HepG2 (cell line): ENCODE results near the gene C1S. TPM values are rescaled to one million over a fixed set of nuclear protein-coding genes. Genes with fewer than 3 reads are reported as not detected.

Experiments used
- CHCHD3 ChIP-seq: sonication (generic); formaldehyde crosslinking; IDR thresholded peaks from 2 replicates; pipeline ENCODE4 v1.8.0; 2022; ENCODE audit warnings: mild to moderate bottlenecking, missing genetic modification reagents, moderate library complexity
- ELF4 ChIP-seq: sonication (generic); formaldehyde crosslinking; IDR thresholded peaks from 2 replicates; pipeline ENCODE4 v1.5.0; 2020; ENCODE audit warnings: missing genetic modification reagents, mild to moderate bottlenecking, moderate library complexity, borderline replicate concordance
- HDAC6 ChIP-seq: fragments of 200-600 bp; sonication (generic); IDR thresholded peaks from 2 replicates; pipeline ENCODE4 v1.7.0; 2017; ENCODE audit warnings: mild to moderate bottlenecking, antibody characterized with exemption, low read length, low read depth
- NKX3-1 ChIP-seq: sonication (generic); formaldehyde crosslinking; IDR thresholded peaks from 2 replicates; pipeline ENCODE4 v1.5.0; 2020; ENCODE audit warnings: missing genetic modification reagents
- PAWR ChIP-seq: sonication (generic); formaldehyde crosslinking; IDR thresholded peaks from 2 replicates; pipeline ENCODE4 v1.4.0; 2020; ENCODE audit warnings: missing genetic modification reagents, mild to moderate bottlenecking, borderline replicate concordance
- SIN3B ChIP-seq: fragments of 150-350 bp; IDR thresholded peaks from 2 replicates; pipeline ENCODE4 v1.6.1; 2014; ENCODE audit warnings: low read length
- ZFP82 ChIP-seq: sonication (generic); formaldehyde crosslinking; IDR thresholded peaks from 2 replicates; pipeline ENCODE4 v1.5.1; 2020; ENCODE audit warnings: mild to moderate bottlenecking, missing genetic modification reagents, borderline replicate concordance
- ZKSCAN5 ChIP-seq: sonication (generic); formaldehyde crosslinking; IDR thresholded peaks from 2 replicates; pipeline ENCODE4 v1.5.1; 2020; ENCODE audit warnings: mild to moderate bottlenecking, missing genetic modification reagents
- ZNF232 ChIP-seq: sonication (generic); formaldehyde crosslinking; IDR thresholded peaks from 2 replicates; pipeline ENCODE4 v1.4.0; 2020; ENCODE audit warnings: missing genetic modification reagents, borderline replicate concordance
- ZNF260 ChIP-seq: sonication (generic); formaldehyde crosslinking; IDR thresholded peaks from 2 replicates; pipeline ENCODE4 v1.4.0; 2020; ENCODE audit warnings: missing genetic modification reagents, low read depth, mild to moderate bottlenecking, borderline replicate concordance
- ZNF777 ChIP-seq: sonication (generic); formaldehyde crosslinking; IDR thresholded peaks from 2 replicates; pipeline ENCODE4 v1.4.0; 2020; ENCODE audit warnings: missing genetic modification reagents
- polyA plus RNA-seq, 8 experiments: library from polyadenylated mRNA; depleted of rRNA in 3 of 8; stranded (reverse) in 7 of 8; unstranded in 1 of 8; fragments of >200 nt; fragmentation: Illumina TruSeq in 4 of 8; extraction: Trizol in 4 of 8; gene quantifications; 2 replicates each; pipeline versions ENCODE4 v1.2.1 to v1.2.3, GENCODE V29; 2011 to 2016; ENCODE audit warnings: low read depth in 4 of 8, missing spikeins in 1 of 8, mixed read lengths in 1 of 8; ENCODE audit not compliant: insufficient read depth in 1 of 8
- total RNA-seq, 5 experiments: library from RNA; depleted of rRNA; stranded (reverse); fragments of >200 nt; fragmentation: Illumina TruSeq; extraction: Trizol; gene quantifications; 2 replicates each; pipeline ENCODE4 v1.2.3, GENCODE V29; 2016; ENCODE audit warnings: low read depth in 1 of 5
- TF ChIP-seq, protein P1 (sequence below): sonication (generic); formaldehyde crosslinking; IDR thresholded peaks from 2 replicates; pipeline ENCODE4 v1.5.1; 2020; ENCODE audit warnings: missing genetic modification reagents, mild to moderate bottlenecking, borderline replicate concordance
- TF ChIP-seq, protein P2 (sequence below): sonication (generic); formaldehyde crosslinking; IDR thresholded peaks from 2 replicates; pipeline ENCODE4 v1.8.0; 2022; ENCODE audit warnings: missing genetic modification reagents, mild to moderate bottlenecking, inconsistent platforms, borderline replicate concordance
- TF ChIP-seq, protein P3 (sequence below): sonication (generic); formaldehyde crosslinking; IDR thresholded peaks from 2 replicates; pipeline ENCODE4 v1.5.1; 2020; ENCODE audit warnings: mild to moderate bottlenecking, missing genetic modification reagents, moderate library complexity
- TF ChIP-seq, protein P4 (sequence below): sonication (generic); formaldehyde crosslinking; IDR thresholded peaks from 2 replicates; pipeline ENCODE4 v1.4.0; 2020; ENCODE audit warnings: missing genetic modification reagents, borderline replicate concordance
- TF ChIP-seq, protein P5 (sequence below): sonication (generic); formaldehyde crosslinking; conservative IDR thresholded peaks from 2 replicates; pipeline ENCODE4 v1.8.0; 2022; ENCODE audit warnings: missing genetic modification reagents

C1S gene
- total and polyA plus RNA-seq, 2 of the 13 experiments (the other 11 are each of a cell fraction or from before 2014, with no cell fraction given) = 14.5 to 18.2 TPM

DNA sequence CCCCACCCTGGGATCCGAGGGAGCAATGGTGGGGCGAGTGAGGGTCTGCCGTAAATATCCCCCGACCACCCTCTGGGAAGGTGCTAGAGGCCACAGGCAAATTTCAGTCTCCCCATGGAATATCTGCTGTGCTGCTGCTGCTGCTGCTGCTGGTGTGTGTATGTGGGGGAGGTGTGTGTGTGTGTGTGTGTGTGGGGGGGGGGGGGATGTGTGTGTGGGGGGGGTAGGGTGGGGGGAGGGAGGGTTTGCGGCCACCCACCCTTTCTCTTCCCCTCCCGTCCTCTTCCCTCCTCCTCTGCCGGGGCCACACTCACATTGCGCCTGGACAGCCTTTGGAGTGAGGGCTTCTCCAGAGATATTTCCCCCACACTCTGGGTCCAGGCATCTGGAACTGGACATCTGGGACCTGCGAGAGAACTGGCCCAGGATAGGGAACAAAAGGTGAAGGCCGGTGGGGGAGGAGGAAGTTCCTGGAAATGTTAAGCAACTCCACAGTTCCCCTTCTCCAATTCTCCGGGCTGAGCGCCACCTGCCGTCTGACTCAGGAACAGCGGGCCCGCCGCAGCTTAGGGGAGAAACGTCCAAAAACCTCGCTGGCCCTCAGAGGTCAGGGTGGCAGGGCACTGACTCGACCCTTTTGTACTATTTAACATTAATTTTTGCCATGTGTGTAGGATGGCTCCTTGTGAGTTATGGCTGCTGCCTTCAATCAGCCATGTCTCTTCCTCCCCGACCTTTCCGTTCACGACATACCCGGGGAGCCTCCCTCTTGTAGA is 48.5 kb downstream of the C1S start, which contains the start of gene C1RL (continued):
- TF ChIP-seq, protein P1, sequence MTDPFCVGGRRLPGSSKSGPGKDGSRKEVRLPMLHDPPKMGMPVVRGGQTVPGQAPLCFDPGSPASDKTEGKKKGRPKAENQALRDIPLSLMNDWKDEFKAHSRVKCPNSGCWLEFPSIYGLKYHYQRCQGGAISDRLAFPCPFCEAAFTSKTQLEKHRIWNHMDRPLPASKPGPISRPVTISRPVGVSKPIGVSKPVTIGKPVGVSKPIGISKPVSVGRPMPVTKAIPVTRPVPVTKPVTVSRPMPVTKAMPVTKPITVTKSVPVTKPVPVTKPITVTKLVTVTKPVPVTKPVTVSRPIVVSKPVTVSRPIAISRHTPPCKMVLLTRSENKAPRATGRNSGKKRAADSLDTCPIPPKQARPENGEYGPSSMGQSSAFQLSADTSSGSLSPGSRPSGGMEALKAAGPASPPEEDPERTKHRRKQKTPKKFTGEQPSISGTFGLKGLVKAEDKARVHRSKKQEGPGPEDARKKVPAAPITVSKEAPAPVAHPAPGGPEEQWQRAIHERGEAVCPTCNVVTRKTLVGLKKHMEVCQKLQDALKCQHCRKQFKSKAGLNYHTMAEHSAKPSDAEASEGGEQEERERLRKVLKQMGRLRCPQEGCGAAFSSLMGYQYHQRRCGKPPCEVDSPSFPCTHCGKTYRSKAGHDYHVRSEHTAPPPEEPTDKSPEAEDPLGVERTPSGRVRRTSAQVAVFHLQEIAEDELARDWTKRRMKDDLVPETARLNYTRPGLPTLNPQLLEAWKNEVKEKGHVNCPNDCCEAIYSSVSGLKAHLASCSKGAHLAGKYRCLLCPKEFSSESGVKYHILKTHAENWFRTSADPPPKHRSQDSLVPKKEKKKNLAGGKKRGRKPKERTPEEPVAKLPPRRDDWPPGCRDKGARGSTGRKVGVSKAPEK = no peak
- TF ChIP-seq ZNF777 (peak; percentile 22; the same call in 1 of the 2 replicates), HDAC6 (no peak), ELF4 (no peak), PAWR (no peak), ZKSCAN5 (CRISPR knock-in tag) (no peak), SIN3B (no peak), ZFP82 (no peak), ZNF232 (CRISPR knock-in tag) (0 out of 2 replicates have a peak, but pooled peaks have one; percentile 63), NKX3-1 (CRISPR knock-in tag) (no peak), CHCHD3 (CRISPR knock-in tag) (no peak), ZNF260 (CRISPR knock-in tag) (no peak)
- TF ChIP-seq, protein P2, sequence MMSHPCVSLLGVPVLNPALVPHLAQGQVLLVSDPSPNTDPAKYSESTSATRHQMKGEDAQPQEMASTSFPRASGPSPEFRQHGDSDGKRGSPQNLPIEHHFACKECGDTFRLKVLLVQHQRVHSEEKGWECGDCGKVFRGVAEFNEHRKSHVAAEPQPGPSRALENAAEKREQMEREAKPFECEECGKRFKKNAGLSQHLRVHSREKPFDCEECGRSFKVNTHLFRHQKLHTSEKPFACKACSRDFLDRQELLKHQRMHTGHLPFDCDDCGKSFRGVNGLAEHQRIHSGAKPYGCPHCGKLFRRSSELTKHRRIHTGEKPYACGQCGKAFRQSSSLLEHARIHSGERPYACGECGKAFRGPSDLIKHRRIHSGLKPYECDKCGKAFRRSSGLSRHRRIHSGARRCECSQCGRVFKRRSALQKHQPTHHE (CRISPR knock-in tag) = no peak
- TF ChIP-seq, protein P3, sequence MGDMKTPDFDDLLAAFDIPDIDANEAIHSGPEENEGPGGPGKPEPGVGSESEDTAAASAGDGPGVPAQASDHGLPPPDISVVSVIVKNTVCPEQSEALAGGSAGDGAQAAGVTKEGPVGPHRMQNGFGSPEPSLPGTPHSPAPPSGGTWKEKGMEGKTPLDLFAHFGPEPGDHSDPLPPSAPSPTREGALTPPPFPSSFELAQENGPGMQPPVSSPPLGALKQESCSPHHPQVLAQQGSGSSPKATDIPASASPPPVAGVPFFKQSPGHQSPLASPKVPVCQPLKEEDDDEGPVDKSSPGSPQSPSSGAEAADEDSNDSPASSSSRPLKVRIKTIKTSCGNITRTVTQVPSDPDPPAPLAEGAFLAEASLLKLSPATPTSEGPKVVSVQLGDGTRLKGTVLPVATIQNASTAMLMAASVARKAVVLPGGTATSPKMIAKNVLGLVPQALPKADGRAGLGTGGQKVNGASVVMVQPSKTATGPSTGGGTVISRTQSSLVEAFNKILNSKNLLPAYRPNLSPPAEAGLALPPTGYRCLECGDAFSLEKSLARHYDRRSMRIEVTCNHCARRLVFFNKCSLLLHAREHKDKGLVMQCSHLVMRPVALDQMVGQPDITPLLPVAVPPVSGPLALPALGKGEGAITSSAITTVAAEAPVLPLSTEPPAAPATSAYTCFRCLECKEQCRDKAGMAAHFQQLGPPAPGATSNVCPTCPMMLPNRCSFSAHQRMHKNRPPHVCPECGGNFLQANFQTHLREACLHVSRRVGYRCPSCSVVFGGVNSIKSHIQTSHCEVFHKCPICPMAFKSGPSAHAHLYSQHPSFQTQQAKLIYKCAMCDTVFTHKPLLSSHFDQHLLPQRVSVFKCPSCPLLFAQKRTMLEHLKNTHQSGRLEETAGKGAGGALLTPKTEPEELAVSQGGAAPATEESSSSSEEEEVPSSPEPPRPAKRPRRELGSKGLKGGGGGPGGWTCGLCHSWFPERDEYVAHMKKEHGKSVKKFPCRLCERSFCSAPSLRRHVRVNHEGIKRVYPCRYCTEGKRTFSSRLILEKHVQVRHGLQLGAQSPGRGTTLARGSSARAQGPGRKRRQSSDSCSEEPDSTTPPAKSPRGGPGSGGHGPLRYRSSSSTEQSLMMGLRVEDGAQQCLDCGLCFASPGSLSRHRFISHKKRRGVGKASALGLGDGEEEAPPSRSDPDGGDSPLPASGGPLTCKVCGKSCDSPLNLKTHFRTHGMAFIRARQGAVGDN (CRISPR knock-in tag) = no peak
- TF ChIP-seq, protein P4, sequence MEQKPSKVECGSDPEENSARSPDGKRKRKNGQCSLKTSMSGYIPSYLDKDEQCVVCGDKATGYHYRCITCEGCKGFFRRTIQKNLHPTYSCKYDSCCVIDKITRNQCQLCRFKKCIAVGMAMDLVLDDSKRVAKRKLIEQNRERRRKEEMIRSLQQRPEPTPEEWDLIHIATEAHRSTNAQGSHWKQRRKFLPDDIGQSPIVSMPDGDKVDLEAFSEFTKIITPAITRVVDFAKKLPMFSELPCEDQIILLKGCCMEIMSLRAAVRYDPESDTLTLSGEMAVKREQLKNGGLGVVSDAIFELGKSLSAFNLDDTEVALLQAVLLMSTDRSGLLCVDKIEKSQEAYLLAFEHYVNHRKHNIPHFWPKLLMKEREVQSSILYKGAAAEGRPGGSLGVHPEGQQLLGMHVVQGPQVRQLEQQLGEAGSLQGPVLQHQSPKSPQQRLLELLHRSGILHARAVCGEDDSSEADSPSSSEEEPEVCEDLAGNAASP (CRISPR knock-in tag) = peak; percentile 83; the same call in 1 of the 2 replicates
- TF ChIP-seq, protein P5, sequence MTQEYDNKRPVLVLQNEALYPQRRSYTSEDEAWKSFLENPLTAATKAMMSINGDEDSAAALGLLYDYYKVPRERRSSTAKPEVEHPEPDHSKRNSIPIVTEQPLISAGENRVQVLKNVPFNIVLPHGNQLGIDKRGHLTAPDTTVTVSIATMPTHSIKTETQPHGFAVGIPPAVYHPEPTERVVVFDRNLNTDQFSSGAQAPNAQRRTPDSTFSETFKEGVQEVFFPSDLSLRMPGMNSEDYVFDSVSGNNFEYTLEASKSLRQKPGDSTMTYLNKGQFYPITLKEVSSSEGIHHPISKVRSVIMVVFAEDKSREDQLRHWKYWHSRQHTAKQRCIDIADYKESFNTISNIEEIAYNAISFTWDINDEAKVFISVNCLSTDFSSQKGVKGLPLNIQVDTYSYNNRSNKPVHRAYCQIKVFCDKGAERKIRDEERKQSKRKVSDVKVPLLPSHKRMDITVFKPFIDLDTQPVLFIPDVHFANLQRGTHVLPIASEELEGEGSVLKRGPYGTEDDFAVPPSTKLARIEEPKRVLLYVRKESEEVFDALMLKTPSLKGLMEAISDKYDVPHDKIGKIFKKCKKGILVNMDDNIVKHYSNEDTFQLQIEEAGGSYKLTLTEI (CRISPR knock-in tag) = no peak
